ENCODE data around the gene ZNF513.

DNA sequence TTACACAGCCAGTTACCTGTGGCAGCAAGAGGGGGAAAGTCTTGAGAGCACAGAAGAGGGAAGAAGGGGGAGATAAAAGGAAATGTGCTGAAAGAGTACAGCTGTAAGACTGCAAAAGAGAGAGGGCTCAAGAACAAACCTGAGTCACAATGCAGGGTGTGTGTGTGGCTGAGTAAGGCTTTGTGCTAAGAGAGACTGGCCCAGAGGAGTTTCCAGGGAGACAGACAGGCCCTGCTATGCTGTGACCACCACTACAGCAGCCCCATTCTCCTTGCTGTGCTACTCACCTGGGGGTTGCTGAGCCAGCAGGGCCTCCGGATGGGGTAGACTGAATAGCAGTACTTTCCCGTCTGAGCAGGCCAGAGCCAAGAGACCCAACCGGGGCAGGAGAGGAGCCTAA is 45.2 kb downstream of the ZNF513 start:
- TF ChIP-seq, protein P1, sequence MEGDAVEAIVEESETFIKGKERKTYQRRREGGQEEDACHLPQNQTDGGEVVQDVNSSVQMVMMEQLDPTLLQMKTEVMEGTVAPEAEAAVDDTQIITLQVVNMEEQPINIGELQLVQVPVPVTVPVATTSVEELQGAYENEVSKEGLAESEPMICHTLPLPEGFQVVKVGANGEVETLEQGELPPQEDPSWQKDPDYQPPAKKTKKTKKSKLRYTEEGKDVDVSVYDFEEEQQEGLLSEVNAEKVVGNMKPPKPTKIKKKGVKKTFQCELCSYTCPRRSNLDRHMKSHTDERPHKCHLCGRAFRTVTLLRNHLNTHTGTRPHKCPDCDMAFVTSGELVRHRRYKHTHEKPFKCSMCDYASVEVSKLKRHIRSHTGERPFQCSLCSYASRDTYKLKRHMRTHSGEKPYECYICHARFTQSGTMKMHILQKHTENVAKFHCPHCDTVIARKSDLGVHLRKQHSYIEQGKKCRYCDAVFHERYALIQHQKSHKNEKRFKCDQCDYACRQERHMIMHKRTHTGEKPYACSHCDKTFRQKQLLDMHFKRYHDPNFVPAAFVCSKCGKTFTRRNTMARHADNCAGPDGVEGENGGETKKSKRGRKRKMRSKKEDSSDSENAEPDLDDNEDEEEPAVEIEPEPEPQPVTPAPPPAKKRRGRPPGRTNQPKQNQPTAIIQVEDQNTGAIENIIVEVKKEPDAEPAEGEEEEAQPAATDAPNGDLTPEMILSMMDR (IDR thresholded peaks at IDR 0.05; ENCODE audit: borderline replicate concordance, extremely low read depth, low read length, poor library complexity, severe bottlenecking), result no peak
- TF ChIP-seq EZH2 (IDR thresholded peaks at IDR 0.05; ENCODE audit: borderline replicate concordance, low read depth, low read length, severe bottlenecking), result no peak

Data from DND-41 (cell line).